K562 (cell line): ENCODE data around the gene HLCS.

Source experiments
- CTCF ChIP-seq, 3 experiments: IDR thresholded peaks in 2 of 3; conservative IDR thresholded peaks in 1 of 3; 2 replicates each; pipeline ENCODE4 v1.5.1; 2011 to 2012; ENCODE audit warnings: low read length in 3 of 3, mild to moderate bottlenecking in 3 of 3, control low read depth in 2 of 3, improper control_type of control experiment in 1 of 3, inconsistent platforms in 1 of 3, low read depth in 1 of 3, mixed read lengths in 1 of 3, moderate library complexity in 1 of 3; ENCODE audit not compliant: insufficient read depth in 2 of 3
- HMG20A ChIP-seq: fragments of 450-650 bp; formaldehyde crosslinking; conservative IDR thresholded peaks from 2 replicates; pipeline ENCODE4 v1.4.0; 2020; ENCODE audit warnings: mild to moderate bottlenecking, mixed read lengths
- SREBF2 ChIP-seq: sonication (generic); formaldehyde crosslinking; IDR thresholded peaks from 2 replicates; pipeline ENCODE4 v1.4.0; 2020; ENCODE audit warnings: mild to moderate bottlenecking, missing genetic modification reagents
- ZFX ChIP-seq: sonication (generic); formaldehyde crosslinking; IDR thresholded peaks from 2 replicates; pipeline ENCODE4 v1.8.0; 2022; ENCODE audit warnings: mild to moderate bottlenecking, missing genetic modification reagents, moderate library complexity
- ZNF384 ChIP-seq: IDR thresholded peaks from 2 replicates; pipeline ENCODE4 v1.6.1; 2012; ENCODE audit warnings: low read depth, low read length, improper control_type of control experiment

GRCh38 chr21:36846631-36847030 is 119.8 kb downstream of the HLCS start:
- no peak for TF ChIP-seq ZNF384
- TF ChIP-seq SREBF2 (CRISPR knock-in tag): no peak
- no peak for TF ChIP-seq ZFX (CRISPR knock-in tag)
- no peak for TF ChIP-seq CTCF (IDR thresholded peaks at IDR 0.05 in 2 of 3, conservative IDR thresholded peaks at IDR 0.05 in 1 of 3; ENCODE audit: insufficient read depth in 2 of 3, low read depth in 1 of 3, low read length in 3 of 3)
- TF ChIP-seq HMG20A (CRISPR knock-in tag): no peak
